Epithelial cell of esophagus (primary cell): ENCODE data around the gene PLEKHO1.

ENCODE experiments used
- DNase-seq: peaks from one replicate; pipeline ENCODE4 v3.0.0; 2010; ENCODE audit warnings: low read depth
- H3K4me3 ChIP-seq: 2 replicates; pipeline ENCODE4 v1.5.1; 2011; ENCODE audit warnings: mild to moderate bottlenecking, low read length, control low read depth
- TF ChIP-seq, protein P1 (sequence below): IDR thresholded peaks from 2 replicates; pipeline ENCODE4 v1.5.1; 2011; ENCODE audit warnings: low read depth, mild to moderate bottlenecking, low read length, control low read depth, inconsistent platforms; ENCODE audit not compliant: insufficient read depth; ENCODE audit errors: missing control alignments

The PLEKHO1 gene

DNA sequence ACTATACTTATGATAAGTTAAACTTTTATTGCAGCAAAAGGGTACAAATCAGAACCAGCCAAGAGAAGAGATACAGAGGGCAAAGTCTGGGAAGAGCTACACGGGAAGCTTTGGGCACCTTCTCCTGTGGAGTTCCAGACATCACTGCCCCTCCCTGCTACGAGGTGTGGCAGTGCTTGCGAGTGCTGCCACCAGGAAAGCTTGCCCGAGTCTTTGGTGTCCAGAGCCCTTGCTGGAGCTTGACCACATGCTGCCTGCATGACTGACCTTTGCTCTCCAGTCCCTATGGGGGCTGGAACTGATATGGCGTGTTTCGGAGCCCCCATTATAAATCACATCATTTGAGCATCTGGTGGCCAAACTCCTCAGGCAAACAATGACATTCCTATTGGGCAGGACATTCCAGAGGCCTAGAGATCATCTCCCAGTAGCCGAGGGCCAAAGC lies 23.4 kb downstream of the PLEKHO1 start:
- TF ChIP-seq, protein P1, sequence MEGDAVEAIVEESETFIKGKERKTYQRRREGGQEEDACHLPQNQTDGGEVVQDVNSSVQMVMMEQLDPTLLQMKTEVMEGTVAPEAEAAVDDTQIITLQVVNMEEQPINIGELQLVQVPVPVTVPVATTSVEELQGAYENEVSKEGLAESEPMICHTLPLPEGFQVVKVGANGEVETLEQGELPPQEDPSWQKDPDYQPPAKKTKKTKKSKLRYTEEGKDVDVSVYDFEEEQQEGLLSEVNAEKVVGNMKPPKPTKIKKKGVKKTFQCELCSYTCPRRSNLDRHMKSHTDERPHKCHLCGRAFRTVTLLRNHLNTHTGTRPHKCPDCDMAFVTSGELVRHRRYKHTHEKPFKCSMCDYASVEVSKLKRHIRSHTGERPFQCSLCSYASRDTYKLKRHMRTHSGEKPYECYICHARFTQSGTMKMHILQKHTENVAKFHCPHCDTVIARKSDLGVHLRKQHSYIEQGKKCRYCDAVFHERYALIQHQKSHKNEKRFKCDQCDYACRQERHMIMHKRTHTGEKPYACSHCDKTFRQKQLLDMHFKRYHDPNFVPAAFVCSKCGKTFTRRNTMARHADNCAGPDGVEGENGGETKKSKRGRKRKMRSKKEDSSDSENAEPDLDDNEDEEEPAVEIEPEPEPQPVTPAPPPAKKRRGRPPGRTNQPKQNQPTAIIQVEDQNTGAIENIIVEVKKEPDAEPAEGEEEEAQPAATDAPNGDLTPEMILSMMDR = no peak
- H3K4me3 ChIP-seq = no peak overlapping the region
- no peak for DNase-seq

DNA sequence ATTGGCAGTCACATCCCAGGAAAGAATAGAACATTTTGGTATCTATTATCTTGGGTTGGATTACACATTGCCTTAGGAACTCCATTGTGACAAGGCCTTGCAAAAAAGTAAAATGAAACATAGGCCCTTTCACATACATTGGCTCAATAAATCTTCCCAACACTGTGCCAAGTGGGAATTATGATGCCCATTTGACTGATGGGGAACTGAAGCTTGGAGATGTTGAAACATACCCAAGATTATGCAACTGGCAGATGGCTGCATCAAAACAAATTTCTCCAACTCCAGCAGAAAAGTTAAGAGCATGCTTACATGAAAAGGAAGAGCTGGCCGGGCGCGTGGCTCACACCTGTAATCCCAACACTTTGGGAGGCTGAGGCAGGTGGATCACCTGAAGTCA lies 26.9 kb downstream of the PLEKHO1 start:
- TF ChIP-seq, protein P1 = no peak
- DNase-seq = no peak
- no peak overlapping the region for H3K4me3 ChIP-seq

DNA sequence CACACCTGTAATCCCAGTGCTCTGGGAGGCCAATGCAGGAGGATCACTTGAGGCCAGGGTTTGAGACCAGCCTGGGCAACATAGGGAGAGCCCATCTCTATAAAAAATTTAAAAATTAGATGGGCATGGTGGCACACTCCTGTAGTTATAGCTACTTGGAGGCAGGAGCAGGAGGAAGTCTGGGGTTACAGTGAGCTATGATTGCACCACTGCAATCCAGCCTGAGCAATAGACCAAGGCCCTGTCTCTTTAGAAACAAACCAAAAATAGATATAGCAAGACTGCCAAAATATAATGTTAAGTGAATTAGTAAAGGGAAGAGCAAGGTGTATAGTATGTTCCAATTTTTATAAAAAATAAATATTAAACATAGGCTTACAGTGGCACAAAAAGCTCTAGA lies 28.8 kb downstream of the PLEKHO1 start:
- H3K4me3 ChIP-seq = no peak overlapping the region
- TF ChIP-seq, protein P1 = no peak
- DNase-seq = no peak

DNA sequence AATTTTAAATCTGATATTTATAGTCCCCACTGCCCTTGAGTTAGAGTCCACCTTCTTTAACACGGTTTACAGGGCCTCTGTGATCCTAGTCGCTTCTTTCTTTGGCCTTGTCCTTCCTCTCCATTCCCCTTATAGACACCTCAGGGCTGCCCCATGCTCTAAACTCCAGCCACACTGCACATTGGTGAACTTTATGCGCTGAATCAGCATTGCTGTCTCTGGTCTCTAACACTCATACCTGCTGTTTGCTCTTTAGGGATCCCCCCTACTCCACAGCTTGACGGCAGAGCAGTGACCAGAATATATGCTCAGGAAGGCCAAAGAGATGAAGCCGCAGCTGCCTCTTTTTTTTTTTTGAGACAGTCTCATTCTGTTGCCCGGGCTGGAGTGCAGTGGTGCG lies 30.2 kb downstream of the PLEKHO1 start:
- H3K4me3 ChIP-seq = no peak overlapping the region
- TF ChIP-seq, protein P1 = no peak
- no peak for DNase-seq

DNA sequence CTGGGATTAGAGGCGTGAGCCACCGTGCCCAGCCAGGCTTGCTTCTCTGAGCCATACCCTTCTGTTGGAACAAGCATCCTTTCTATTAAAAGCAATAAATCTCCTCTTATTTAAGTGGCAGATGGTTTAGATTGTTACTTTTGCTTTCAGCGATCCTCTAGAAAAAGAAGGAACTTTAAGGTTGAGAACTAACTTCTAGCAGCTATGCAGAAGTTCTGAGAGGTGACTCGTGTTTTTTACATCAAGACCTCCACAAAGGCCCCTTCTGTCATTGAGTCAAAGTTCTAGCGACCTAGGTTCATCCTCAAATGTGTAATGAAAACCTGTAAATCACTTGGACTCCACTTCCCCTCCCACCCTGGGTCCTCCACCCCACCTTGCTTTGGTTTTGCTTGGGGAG lies 30.8 kb downstream of the PLEKHO1 start:
- H3K4me3 ChIP-seq = no peak overlapping the region
- TF ChIP-seq, protein P1 = no peak

DNA sequence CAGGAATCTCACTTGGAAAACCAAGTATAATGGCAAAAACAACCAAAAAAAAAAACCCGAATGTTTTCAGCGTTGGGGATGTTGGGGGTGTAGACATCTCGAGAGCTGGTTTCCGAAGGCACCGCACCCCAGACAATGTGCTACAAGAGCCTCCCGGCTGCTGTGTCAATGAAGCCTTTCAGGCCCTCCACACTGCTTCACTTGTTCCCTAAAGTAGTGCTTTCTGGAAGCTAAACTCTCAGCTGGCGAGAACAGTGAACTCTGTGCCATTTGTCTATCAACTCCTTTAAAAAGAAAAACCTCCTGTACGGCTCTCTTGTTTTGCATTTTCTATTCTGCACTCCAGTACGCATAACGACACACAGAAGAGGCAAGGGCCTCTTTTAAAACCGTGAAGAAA lies 32.5 kb downstream of the PLEKHO1 start:
- TF ChIP-seq, protein P1 = no peak
- no peak for DNase-seq
- H3K4me3 ChIP-seq = no peak overlapping the region

More for the DNA sequence above, 30.8 kb downstream of the PLEKHO1 start:
- no peak for DNase-seq

DNA sequence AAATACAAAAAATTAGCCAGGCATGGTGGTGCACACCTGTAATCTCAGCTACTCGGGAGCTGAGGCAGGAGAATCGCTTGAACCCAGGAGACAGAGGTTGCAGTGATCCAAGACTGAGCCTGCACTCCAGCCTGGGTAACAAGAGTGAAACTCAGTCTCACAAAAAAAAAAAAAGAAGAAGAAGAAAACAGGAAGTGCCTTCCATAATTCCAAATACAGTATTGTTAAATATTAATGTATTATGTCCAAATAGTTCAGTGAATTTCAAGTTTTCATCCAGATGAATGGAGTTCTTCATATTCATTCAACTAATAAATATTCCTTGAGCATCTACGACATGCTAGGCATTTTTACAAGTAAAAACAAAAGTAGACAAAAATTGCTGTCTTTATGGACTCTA lies 33.3 kb downstream of the PLEKHO1 start:
- DNase-seq = no peak
- TF ChIP-seq, protein P1 = no peak
- H3K4me3 ChIP-seq = no peak overlapping the region
